Smooth muscle cell (in vitro differentiated cells): Measurements from ENCODE around the gene GLRX5. TPM values are rescaled to one million over a fixed set of nuclear protein-coding genes. Genes with fewer than 3 reads are reported as not detected.

Experiments
- DNase-seq: peaks from one replicate; lab custom pipeline; 2025; ENCODE audit not compliant: unreplicated experiment; lab: John Stamatoyannopoulos, UW
- H2AFZ ChIP-seq: fragments of 200-600 bp; sonication (generic); 2 replicates; pipeline ENCODE4 v1.6.0; 2016; ENCODE audit warnings: antibody characterized with exemption, low read depth, mild to moderate bottlenecking
- H3F3A ChIP-seq: fragments of 200-600 bp; sonication (generic); 2 replicates; pipeline ENCODE4 v1.6.0; 2017; ENCODE audit warnings: antibody characterized with exemption, low read depth
- H3K27ac ChIP-seq: fragments of 200-600 bp; sonication (generic); 2 replicates; pipeline ENCODE4 v1.5.1; 2016; ENCODE audit warnings: low read depth, mild to moderate bottlenecking
- H3K27me3 ChIP-seq: fragments of 200-600 bp; sonication (generic); 2 replicates; pipeline ENCODE4 v1.6.1; 2016; ENCODE audit warnings: low read depth, mild to moderate bottlenecking
- H3K36me3 ChIP-seq: fragments of 200-600 bp; sonication (generic); 2 replicates; pipeline ENCODE4 v1.5.1; 2016; ENCODE audit warnings: low read depth
- H3K4me1 ChIP-seq: fragments of 200-600 bp; sonication (generic); 2 replicates; pipeline ENCODE4 v1.5.1; 2016; ENCODE audit warnings: low read depth
- H3K4me2 ChIP-seq: fragments of 200-600 bp; sonication (generic); 2 replicates; pipeline ENCODE4 v1.6.0; 2016; ENCODE audit warnings: mild to moderate bottlenecking
- H3K4me3 ChIP-seq: fragments of 200-600 bp; sonication (generic); 2 replicates; pipeline ENCODE4 v1.5.1; 2016; ENCODE audit warnings: mild to moderate bottlenecking
- H3K79me2 ChIP-seq: fragments of 200-600 bp; sonication (generic); 2 replicates; pipeline ENCODE4 v1.6.0; 2016; ENCODE audit warnings: low read depth, mild to moderate bottlenecking
- H3K9ac ChIP-seq: fragments of 200-600 bp; sonication (generic); 2 replicates; pipeline ENCODE4 v1.6.0; 2016; ENCODE audit warnings: low read depth
- H3K9me3 ChIP-seq: fragments of 200-600 bp; sonication (generic); replicated peaks from 2 replicates; pipeline ENCODE4 v1.5.1; 2016; ENCODE audit warnings: low read depth
- H4K20me1 ChIP-seq: fragments of 200-600 bp; sonication (generic); 2 replicates; pipeline ENCODE4 v1.6.0; 2016; ENCODE audit warnings: low read depth
- CTCF ChIP-seq: fragments of 200-600 bp; sonication (generic); IDR thresholded peaks from 2 replicates; pipeline ENCODE4 v1.5.1; 2017; ENCODE audit warnings: borderline replicate concordance, mild to moderate bottlenecking, antibody characterized with exemption; ENCODE audit not compliant: insufficient read depth, poor library complexity, severe bottlenecking
- WGBS: methylation state at CpG from one replicate; pipeline ENCODE4 v1.1.7; 2016; ENCODE audit warnings: low lambda C conversion rate; 5-methylcytosine and 5-hydroxymethylcytosine counted together
- polyA plus RNA-seq: library from polyadenylated mRNA; unstranded; fragments of >200 nt; fragmentation: Nextera tagmentation; extraction: Ambion mirVana; gene quantifications from 2 replicates; pipeline ENCODE4 v1.2.1, GENCODE V29; 2016
- total RNA-seq: library from RNA; depleted of rRNA; stranded (reverse); fragments of >200 nt; gene quantifications from 2 replicates; pipeline ENCODE4 v1.2.3, GENCODE V29; 2014

The GLRX5 gene
- total and polyA plus RNA-seq, 2 experiments from 2014 or later, result 42.4 to 79.8 TPM

- H3K9me3 ChIP-seq, result no peaks in the 10 kb centered on the region
- no peak overlapping the region for H3K4me2 ChIP-seq
- H4K20me1 ChIP-seq, result no peaks in the 10 kb centered on the region
- H3K27ac ChIP-seq, result no peak overlapping the region
- H3K79me2 ChIP-seq, result no peaks in the 10 kb centered on the region
- no peak overlapping the region for H3K4me3 ChIP-seq
- no peaks in the 10 kb centered on the region for H3K4me1 ChIP-seq
- no peak for DNase-seq
- no peaks in the 10 kb centered on the region for H3F3A ChIP-seq
- TF ChIP-seq CTCF, result no peak
- H3K9ac ChIP-seq, result no peak overlapping the region
- H2AFZ ChIP-seq, result no peak overlapping the region
- H3K36me3 ChIP-seq, result no peaks in the 10 kb centered on the region
- WGBS, result 93% methylated on average over 3 of the region's 3 CpGs
- H3K27me3 ChIP-seq, result no peaks in the 10 kb centered on the region
Observed at GRCh38 chr14:95569440-95569839, 34.6 kb downstream of the GLRX5 start.

GRCh38 chr14:95573313-95573712 is 38.5 kb downstream of the GLRX5 start:
- no peak overlapping the region for H3K9ac ChIP-seq
- DNase-seq, result no peak
- H3K27me3 ChIP-seq, result no peaks in the 10 kb centered on the region
- no peaks in the 10 kb centered on the region for H4K20me1 ChIP-seq
- no peaks in the 10 kb centered on the region for H3K4me1 ChIP-seq
- H3K4me3 ChIP-seq, result no peak overlapping the region
- H3K36me3 ChIP-seq, result no peaks in the 10 kb centered on the region
- no peak for TF ChIP-seq CTCF
- H3K79me2 ChIP-seq, result no peaks in the 10 kb centered on the region
- H2AFZ ChIP-seq, result no peak overlapping the region
- H3K4me2 ChIP-seq, result no peak overlapping the region
- no peaks in the 10 kb centered on the region for H3F3A ChIP-seq
- H3K27ac ChIP-seq, result no peak overlapping the region
- H3K9me3 ChIP-seq, result no peaks in the 10 kb centered on the region
- 96% methylated on average over 7 of the region's 7 CpGs for WGBS

GRCh38 chr14:95575840-95576473 is 41.1 kb downstream of the GLRX5 start:
- no peaks in the 10 kb centered on the region for H3K9me3 ChIP-seq
- WGBS, result 42% methylated on average over 3 of the region's 3 CpGs

More at GRCh38 chr14:95575840-95576473, 41.1 kb downstream of the GLRX5 start:
- Histone ChIP-seq H3K36me3 (no peaks in the 10 kb centered on the region), H3K27me3 (no peaks in the 10 kb centered on the region), H3F3A (no peaks in the 10 kb centered on the region), H4K20me1 (no peaks in the 10 kb centered on the region), H3K27ac (no peak overlapping the region), H3K79me2 (no peaks in the 10 kb centered on the region), H3K4me3 (no peak overlapping the region), H2AFZ (no peak overlapping the region), H3K9ac (no peak overlapping the region), H3K4me2 (no peak overlapping the region), H3K4me1 (no peaks in the 10 kb centered on the region)
- no peak for DNase-seq
- no peak for TF ChIP-seq CTCF
